ENCODE measurements around the gene MTUS2. TPM values are rescaled to one million over a fixed set of nuclear protein-coding genes. Genes with fewer than 3 reads are reported as not detected.

The MTUS2 gene
- total and polyA plus RNA-seq, 4 donors = under 0.01 to 0.70 (median 0.15) TPM

- no peak for DNase-seq (ENCODE audit: low spot score)
- H3K27me3 ChIP-seq (ENCODE audit: control insufficient read depth in 4 of 4, insufficient read depth in 4 of 4, low read length in 3 of 4) = no peaks in the 10 kb centered on the region
- no peak overlapping the region for H3K4me3 ChIP-seq (ENCODE audit: low read depth in 1 of 3, low read length in 3 of 3)
- H3K9ac ChIP-seq (ENCODE audit: low read depth in 1 of 2, low read length in 2 of 2) = no peak overlapping the region
- H3K27ac ChIP-seq (ENCODE audit: low read depth in 1 of 2, low read length in 2 of 2) = no peak overlapping the region
- no peaks in the 10 kb centered on the region for H3K9me3 ChIP-seq (ENCODE audit: control insufficient read depth in 4 of 4, low read length in 3 of 4)
- H3K36me3 ChIP-seq (ENCODE audit: control insufficient read depth in 4 of 4, insufficient read depth in 3 of 4, low read depth in 1 of 4, low read length in 3 of 4) = no peaks in the 10 kb centered on the region
- peaks cover 0 to 6% (median 3%) of the 10 kb centered on the region in 4 donors for H3K4me1 ChIP-seq (ENCODE audit: control insufficient read depth in 4 of 4, insufficient read depth in 4 of 4, low read length in 3 of 4)
- WGBS = 94% methylated on average over 1 of the region's 1 CpG
- TF ChIP-seq JUND (IDR thresholded peaks at IDR 0.05) (no peak), FOXA1 (IDR thresholded peaks at IDR 0.05) (no peak), RAD21 (IDR thresholded peaks at IDR 0.05) (no peak), HNF4G (IDR thresholded peaks at IDR 0.05) (no peak)
- TF ChIP-seq, protein P1, sequence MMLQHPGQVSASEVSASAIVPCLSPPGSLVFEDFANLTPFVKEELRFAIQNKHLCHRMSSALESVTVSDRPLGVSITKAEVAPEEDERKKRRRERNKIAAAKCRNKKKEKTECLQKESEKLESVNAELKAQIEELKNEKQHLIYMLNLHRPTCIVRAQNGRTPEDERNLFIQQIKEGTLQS (IDR thresholded peaks at IDR 0.05) = no peak
Measured at GRCh38 chr13:29423050-29423449, 602.9 kb downstream of the MTUS2 start.

GRCh38 chr13:29427937-29428309 lies 607.8 kb downstream of the MTUS2 start:
- Histone ChIP-seq H3K4me1 (ENCODE audit: control insufficient read depth in 4 of 4, insufficient read depth in 4 of 4, low read length in 3 of 4) (peaks cover 2 to 9% (median 4%) of the 10 kb centered on the region in 4 donors), H3K4me3 (ENCODE audit: low read depth in 1 of 3, low read length in 3 of 3) (peak overlapping the region in 1 of 3 donors; percentile 22), H3K27ac (ENCODE audit: low read depth in 1 of 2, low read length in 2 of 2) (no peak overlapping the region), H3K36me3 (ENCODE audit: control insufficient read depth in 4 of 4, insufficient read depth in 3 of 4, low read depth in 1 of 4, low read length in 3 of 4) (no peaks in the 10 kb centered on the region), H3K9ac (ENCODE audit: low read depth in 1 of 2, low read length in 2 of 2) (no peak overlapping the region), H3K9me3 (ENCODE audit: control insufficient read depth in 4 of 4, low read length in 3 of 4) (no peaks in the 10 kb centered on the region), H3K27me3 (ENCODE audit: control insufficient read depth in 4 of 4, insufficient read depth in 4 of 4, low read length in 3 of 4) (no peaks in the 10 kb centered on the region)
- no peak for DNase-seq (ENCODE audit: low spot score)
- 13% methylated on average over 3 of the region's 3 CpGs for WGBS
- TF ChIP-seq CTCF (IDR thresholded peaks at IDR 0.05; ENCODE audit: low read depth, low read length, missing input control) (no peak), RXRA (IDR thresholded peaks at IDR 0.05) (no peak), JUND (IDR thresholded peaks at IDR 0.05) (no peak), SP1 (IDR thresholded peaks at IDR 0.05) (no peak), REST (IDR thresholded peaks at IDR 0.05) (no peak), HNF4G (IDR thresholded peaks at IDR 0.05) (no peak), NR2F2 (IDR thresholded peaks at IDR 0.05) (no peak), FOXA2 (IDR thresholded peaks at IDR 0.05) (no peak), FOXA1 (IDR thresholded peaks at IDR 0.05) (no peak), YY1 (IDR thresholded peaks at IDR 0.05) (no peak), EGR1 (IDR thresholded peaks at IDR 0.05; ENCODE audit: low read depth in 2 of 2) (no peak)
- TF ChIP-seq, protein P1 (IDR thresholded peaks at IDR 0.05) = no peak
- TF ChIP-seq, protein P2, sequence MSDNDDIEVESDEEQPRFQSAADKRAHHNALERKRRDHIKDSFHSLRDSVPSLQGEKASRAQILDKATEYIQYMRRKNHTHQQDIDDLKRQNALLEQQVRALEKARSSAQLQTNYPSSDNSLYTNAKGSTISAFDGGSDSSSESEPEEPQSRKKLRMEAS (IDR thresholded peaks at IDR 0.05) = no peak
- TF ChIP-seq, protein P3, sequence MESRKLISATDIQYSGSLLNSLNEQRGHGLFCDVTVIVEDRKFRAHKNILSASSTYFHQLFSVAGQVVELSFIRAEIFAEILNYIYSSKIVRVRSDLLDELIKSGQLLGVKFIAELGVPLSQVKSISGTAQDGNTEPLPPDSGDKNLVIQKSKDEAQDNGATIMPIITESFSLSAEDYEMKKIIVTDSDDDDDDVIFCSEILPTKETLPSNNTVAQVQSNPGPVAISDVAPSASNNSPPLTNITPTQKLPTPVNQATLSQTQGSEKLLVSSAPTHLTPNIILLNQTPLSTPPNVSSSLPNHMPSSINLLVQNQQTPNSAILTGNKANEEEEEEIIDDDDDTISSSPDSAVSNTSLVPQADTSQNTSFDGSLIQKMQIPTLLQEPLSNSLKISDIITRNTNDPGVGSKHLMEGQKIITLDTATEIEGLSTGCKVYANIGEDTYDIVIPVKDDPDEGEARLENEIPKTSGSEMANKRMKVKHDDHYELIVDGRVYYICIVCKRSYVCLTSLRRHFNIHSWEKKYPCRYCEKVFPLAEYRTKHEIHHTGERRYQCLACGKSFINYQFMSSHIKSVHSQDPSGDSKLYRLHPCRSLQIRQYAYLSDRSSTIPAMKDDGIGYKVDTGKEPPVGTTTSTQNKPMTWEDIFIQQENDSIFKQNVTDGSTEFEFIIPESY (IDR thresholded peaks at IDR 0.05) = no peak
